Measurements from ENCODE around the gene SRGAP3. TPM values are rescaled to one million over a fixed set of nuclear protein-coding genes. Genes with fewer than 3 reads are reported as not detected.
A peak's percentile ranks its signal among the peaks of the same experiment; 100 is the strongest.

Gene SRGAP3
- total and polyA plus RNA-seq, 2 experiments from 2014 or later: 0.89 to 1.7 TPM

GRCh38 chr3:9069971-9070370, 179.5 kb downstream of the SRGAP3 start:
- Histone ChIP-seq H3K9me2 (ENCODE audit: insufficient read depth) (no peaks in the 10 kb centered on the region), H3K79me2 (ENCODE audit: insufficient read depth) (no peaks in the 10 kb centered on the region), H3K27me3 (replicated peaks; ENCODE audit: insufficient read depth) (no peaks in the 10 kb centered on the region), H3K4me1 (ENCODE audit: insufficient read depth) (peaks cover 8% of the 10 kb centered on the region), H3F3A (ENCODE audit: insufficient read depth) (no peaks in the 10 kb centered on the region), H3K36me3 (ENCODE audit: low read depth) (no peaks in the 10 kb centered on the region), H3K4me2 (ENCODE audit: unreplicated experiment) (no peak overlapping the region), H2AFZ (no peak overlapping the region), H3K27ac (no peak overlapping the region), H3K9me3 (ENCODE audit: low read depth) (no peaks in the 10 kb centered on the region), H4K20me1 (ENCODE audit: insufficient read depth) (no peaks in the 10 kb centered on the region), H3K9ac (no peak overlapping the region), H3K4me3 (no peak overlapping the region)
- TF ChIP-seq EZH2 (IDR thresholded peaks at IDR 0.05; ENCODE audit: insufficient read depth, poor library complexity, severe bottlenecking) (no peak), EZH2phosphoT487 (IDR thresholded peaks at IDR 0.05; ENCODE audit: insufficient read depth, low read depth) (no peak)
- 93 to 98% methylated on average over 1 of the region's 1 CpG for WGBS, 2 experiments (ENCODE audit: low coverage in 1 of 2, low lambda C conversion rate in 2 of 2, missing lambda C conversion rate in 2 of 2)
- in situ Hi-C loops (cut with MboI): loop anchor here (5.0 kb wide), 1 partner anchor 98 kb away; no protein-coding TSS in a partner anchor
- DNase-seq: no peak

DNA sequence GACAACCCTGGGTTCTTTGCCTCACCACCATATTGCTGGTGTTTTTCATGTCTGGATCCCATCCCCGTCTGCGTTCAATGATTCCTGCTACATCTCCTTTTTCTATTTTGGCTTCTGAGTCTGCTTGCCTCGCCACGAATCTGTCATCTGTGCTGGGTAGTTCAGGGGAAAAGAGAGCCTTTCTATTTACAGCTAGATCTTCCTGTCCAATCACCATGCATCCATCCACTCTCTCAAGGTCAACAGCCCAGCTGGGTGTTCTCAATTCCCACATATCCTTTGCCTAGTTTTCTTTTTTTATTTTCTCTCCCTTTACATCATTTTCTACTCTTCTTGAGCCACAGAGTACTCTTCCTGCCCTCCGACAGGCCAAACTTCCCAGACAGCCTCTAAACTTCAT, 181.4 kb downstream of the SRGAP3 start:
- Histone ChIP-seq H3K4me2 (ENCODE audit: unreplicated experiment) (no peak overlapping the region), H4K20me1 (ENCODE audit: insufficient read depth) (no peaks in the 10 kb centered on the region), H3K27me3 (replicated peaks; ENCODE audit: insufficient read depth) (no peaks in the 10 kb centered on the region), H3K4me3 (no peak overlapping the region), H3K27ac (no peak overlapping the region), H3K36me3 (ENCODE audit: low read depth) (no peaks in the 10 kb centered on the region), H3K79me2 (ENCODE audit: insufficient read depth) (no peaks in the 10 kb centered on the region), H3K9me3 (ENCODE audit: low read depth) (no peaks in the 10 kb centered on the region), H3K9me2 (ENCODE audit: insufficient read depth) (no peaks in the 10 kb centered on the region), H2AFZ (no peak overlapping the region), H3K9ac (no peak overlapping the region), H3F3A (ENCODE audit: insufficient read depth) (no peaks in the 10 kb centered on the region), H3K4me1 (ENCODE audit: insufficient read depth) (no peaks in the 10 kb centered on the region)
- TF ChIP-seq EZH2phosphoT487 (IDR thresholded peaks at IDR 0.05; ENCODE audit: insufficient read depth, low read depth) (no peak), EZH2 (IDR thresholded peaks at IDR 0.05; ENCODE audit: insufficient read depth, poor library complexity, severe bottlenecking) (no peak)
- DNase-seq: no peak
- WGBS, 2 experiments (ENCODE audit: low coverage in 1 of 2, low lambda C conversion rate in 2 of 2, missing lambda C conversion rate in 2 of 2): 51 to 52% methylated on average over 5 of the region's 5 CpGs
- in situ Hi-C loops (cut with MboI): loop anchor here (5.0 kb wide), 1 partner anchor 96 kb away; no protein-coding TSS in a partner anchor

DNA sequence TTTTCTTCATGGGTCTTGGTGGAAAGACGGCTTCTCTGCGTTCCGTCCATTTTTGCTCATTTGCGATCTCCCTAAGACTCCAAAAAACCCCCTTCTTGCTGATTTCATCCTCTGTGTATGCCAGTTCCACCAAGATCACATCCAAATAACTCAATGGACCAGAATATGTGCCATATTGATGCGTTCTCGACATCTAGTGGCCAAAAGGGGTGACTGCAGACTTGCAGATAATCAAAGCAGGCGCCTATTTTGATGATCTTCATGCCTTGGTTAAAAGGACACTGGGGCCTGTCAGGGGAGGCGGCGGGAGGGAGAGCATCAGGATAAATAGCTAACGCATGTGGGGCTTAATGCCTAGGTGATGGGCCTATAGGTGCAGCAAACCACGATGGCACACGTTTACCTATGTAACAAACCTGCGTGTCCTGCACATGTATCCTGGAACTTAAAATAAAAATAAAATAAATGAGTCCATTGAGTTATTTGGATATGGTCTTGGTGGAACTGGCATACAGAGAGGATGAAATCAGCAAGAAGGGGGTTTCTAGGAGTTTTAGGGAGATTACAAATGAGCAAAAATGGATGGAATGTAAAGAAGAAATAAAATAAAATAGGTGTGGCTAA, 182.0 kb downstream of the SRGAP3 start:
- Histone ChIP-seq H3K4me1 (ENCODE audit: insufficient read depth) (no peaks in the 10 kb centered on the region), H3K27me3 (replicated peaks; ENCODE audit: insufficient read depth) (no peaks in the 10 kb centered on the region), H3K4me3 (no peak overlapping the region), H3K9ac (no peak overlapping the region), H3K9me2 (ENCODE audit: insufficient read depth) (no peaks in the 10 kb centered on the region), H4K20me1 (ENCODE audit: insufficient read depth) (no peaks in the 10 kb centered on the region), H3K36me3 (ENCODE audit: low read depth) (no peaks in the 10 kb centered on the region), H3K27ac (no peak overlapping the region), H3F3A (ENCODE audit: insufficient read depth) (no peaks in the 10 kb centered on the region), H3K4me2 (ENCODE audit: unreplicated experiment) (no peak overlapping the region), H3K79me2 (ENCODE audit: insufficient read depth) (no peaks in the 10 kb centered on the region), H2AFZ (no peak overlapping the region), H3K9me3 (ENCODE audit: low read depth) (no peaks in the 10 kb centered on the region)
- 8 to 12% methylated on average over 13 of the region's 13 CpGs for WGBS, 2 experiments (ENCODE audit: low coverage in 1 of 2, low lambda C conversion rate in 2 of 2, missing lambda C conversion rate in 2 of 2)
- in situ Hi-C loops (cut with MboI): loop anchor here (5.0 kb wide), 1 partner anchor 95 kb away; no protein-coding TSS in a partner anchor
- peak; percentile 80 for DNase-seq
- TF ChIP-seq EZH2 (IDR thresholded peaks at IDR 0.05; ENCODE audit: insufficient read depth, poor library complexity, severe bottlenecking): no peak
- no peak for TF ChIP-seq EZH2phosphoT487 (IDR thresholded peaks at IDR 0.05; ENCODE audit: insufficient read depth, low read depth)

- in situ Hi-C loops (cut with MboI): loop anchor here (5.0 kb wide), 1 partner anchor 94 kb away; no protein-coding TSS in a partner anchor
- WGBS, 2 experiments (ENCODE audit: low coverage in 1 of 2, low lambda C conversion rate in 2 of 2, missing lambda C conversion rate in 2 of 2): 65 to 69% methylated on average over 3 of the region's 3 CpGs
- no peak overlapping the region for H3K9ac ChIP-seq
These were observed 182.7 kb downstream of the SRGAP3 start for GRCh38 chr3:9066775-9067174.

More at GRCh38 chr3:9066775-9067174, 182.7 kb downstream of the SRGAP3 start:
- Histone ChIP-seq H3K4me1 (ENCODE audit: insufficient read depth) (no peaks in the 10 kb centered on the region), H3K79me2 (ENCODE audit: insufficient read depth) (no peaks in the 10 kb centered on the region), H3K36me3 (ENCODE audit: low read depth) (no peaks in the 10 kb centered on the region), H3K9me3 (ENCODE audit: low read depth) (no peaks in the 10 kb centered on the region), H3K9me2 (ENCODE audit: insufficient read depth) (no peaks in the 10 kb centered on the region), H3K27ac (no peak overlapping the region), H4K20me1 (ENCODE audit: insufficient read depth) (no peaks in the 10 kb centered on the region), H2AFZ (no peak overlapping the region), H3K27me3 (replicated peaks; ENCODE audit: insufficient read depth) (no peaks in the 10 kb centered on the region), H3K4me2 (ENCODE audit: unreplicated experiment) (no peak overlapping the region), H3K4me3 (no peak overlapping the region), H3F3A (ENCODE audit: insufficient read depth) (no peaks in the 10 kb centered on the region)
- no peak for DNase-seq
- TF ChIP-seq EZH2 (IDR thresholded peaks at IDR 0.05; ENCODE audit: insufficient read depth, poor library complexity, severe bottlenecking) (no peak), EZH2phosphoT487 (IDR thresholded peaks at IDR 0.05; ENCODE audit: insufficient read depth, low read depth) (no peak)
